ENCODE data around the gene ARHGAP24.

The ARHGAP24 gene

DNA sequence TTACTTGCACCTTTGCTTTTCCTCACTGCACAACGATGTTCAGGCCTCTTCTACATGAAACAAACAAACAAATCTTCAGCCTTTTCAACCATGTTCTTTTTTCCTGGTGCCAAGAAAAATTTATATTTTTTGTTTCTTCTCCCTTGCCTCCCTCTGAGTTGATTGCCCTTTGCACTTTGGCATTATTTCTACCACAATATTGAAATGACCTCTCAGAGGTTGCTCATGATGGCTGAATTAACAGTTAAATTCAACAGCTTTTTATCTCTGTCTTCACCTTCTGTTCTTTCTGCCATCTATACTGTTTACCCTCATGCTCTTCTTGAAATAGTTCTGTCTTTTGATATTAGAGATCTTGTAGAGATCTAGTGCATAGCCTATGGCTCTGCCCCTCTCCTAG, 308.9 kb downstream of the ARHGAP24 start:
- Histone ChIP-seq H3K4me1 (ENCODE audit: control insufficient read depth in 1 of 2, insufficient read depth in 1 of 2, low read depth in 1 of 2, low read length in 1 of 2) (no peaks in the 10 kb centered on the region), H3K27me3 (no peaks in the 10 kb centered on the region), H3K9me3 (no peaks in the 10 kb centered on the region), H3K27ac (no peak overlapping the region), H3K4me3 (ENCODE audit: low read depth in 1 of 2, low read length in 1 of 2) (no peak overlapping the region), H3K36me3 (no peaks in the 10 kb centered on the region)
- TF ChIP-seq, protein P1, sequence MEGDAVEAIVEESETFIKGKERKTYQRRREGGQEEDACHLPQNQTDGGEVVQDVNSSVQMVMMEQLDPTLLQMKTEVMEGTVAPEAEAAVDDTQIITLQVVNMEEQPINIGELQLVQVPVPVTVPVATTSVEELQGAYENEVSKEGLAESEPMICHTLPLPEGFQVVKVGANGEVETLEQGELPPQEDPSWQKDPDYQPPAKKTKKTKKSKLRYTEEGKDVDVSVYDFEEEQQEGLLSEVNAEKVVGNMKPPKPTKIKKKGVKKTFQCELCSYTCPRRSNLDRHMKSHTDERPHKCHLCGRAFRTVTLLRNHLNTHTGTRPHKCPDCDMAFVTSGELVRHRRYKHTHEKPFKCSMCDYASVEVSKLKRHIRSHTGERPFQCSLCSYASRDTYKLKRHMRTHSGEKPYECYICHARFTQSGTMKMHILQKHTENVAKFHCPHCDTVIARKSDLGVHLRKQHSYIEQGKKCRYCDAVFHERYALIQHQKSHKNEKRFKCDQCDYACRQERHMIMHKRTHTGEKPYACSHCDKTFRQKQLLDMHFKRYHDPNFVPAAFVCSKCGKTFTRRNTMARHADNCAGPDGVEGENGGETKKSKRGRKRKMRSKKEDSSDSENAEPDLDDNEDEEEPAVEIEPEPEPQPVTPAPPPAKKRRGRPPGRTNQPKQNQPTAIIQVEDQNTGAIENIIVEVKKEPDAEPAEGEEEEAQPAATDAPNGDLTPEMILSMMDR (IDR thresholded peaks at IDR 0.05): no peak

DNA sequence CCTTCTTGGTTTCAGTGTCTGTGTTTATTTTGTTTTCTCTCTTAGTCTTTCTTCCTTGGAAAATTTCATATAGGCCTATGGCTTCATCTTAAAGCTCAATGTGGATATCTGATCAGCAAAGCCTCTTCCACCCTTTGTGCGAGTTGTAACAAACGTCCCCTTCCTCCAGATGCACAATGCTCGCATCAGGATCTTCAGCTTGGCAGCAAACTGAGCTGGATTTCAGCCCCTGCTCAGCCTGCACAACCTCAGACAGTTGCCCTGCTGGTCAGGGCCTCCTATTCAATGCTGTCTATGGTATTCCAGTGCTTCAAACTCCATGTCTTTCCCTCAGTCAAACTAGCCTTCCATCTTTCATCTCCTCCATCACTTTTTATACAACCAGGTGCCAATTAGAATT, 309.4 kb downstream of the ARHGAP24 start:
- Histone ChIP-seq H3K36me3 (no peaks in the 10 kb centered on the region), H3K4me3 (ENCODE audit: low read depth in 1 of 2, low read length in 1 of 2) (no peak overlapping the region), H3K27ac (no peak overlapping the region), H3K27me3 (no peaks in the 10 kb centered on the region), H3K9me3 (no peaks in the 10 kb centered on the region), H3K4me1 (ENCODE audit: control insufficient read depth in 1 of 2, insufficient read depth in 1 of 2, low read depth in 1 of 2, low read length in 1 of 2) (no peaks in the 10 kb centered on the region)
- TF ChIP-seq, protein P1 (IDR thresholded peaks at IDR 0.05): no peak

DNA sequence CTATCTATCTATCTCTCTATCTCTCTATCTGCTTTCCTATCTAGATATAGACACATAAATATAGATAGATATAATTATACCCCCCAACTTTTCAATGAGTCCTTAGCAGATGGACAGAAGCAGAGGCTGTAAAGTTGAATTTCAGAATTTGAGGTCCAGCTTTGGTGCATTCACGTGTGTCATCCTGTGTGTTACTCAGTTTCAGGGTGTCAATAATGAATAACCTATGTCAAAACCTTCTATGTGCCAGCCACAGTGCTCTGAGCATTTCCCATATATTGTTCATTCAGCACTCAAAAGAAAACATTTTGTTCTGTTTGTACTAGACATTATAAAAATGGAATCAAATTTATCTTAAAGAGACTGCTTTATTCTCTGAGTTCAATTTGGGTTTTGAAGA, 310.0 kb downstream of the ARHGAP24 start:
- no peaks in the 10 kb centered on the region for H3K27me3 ChIP-seq
- no peaks in the 10 kb centered on the region for H3K4me1 ChIP-seq (ENCODE audit: control insufficient read depth in 1 of 2, insufficient read depth in 1 of 2, low read depth in 1 of 2, low read length in 1 of 2)
- no peaks in the 10 kb centered on the region for H3K9me3 ChIP-seq
- no peaks in the 10 kb centered on the region for H3K36me3 ChIP-seq
- TF ChIP-seq, protein P1 (IDR thresholded peaks at IDR 0.05): no peak
- no peak overlapping the region for H3K4me3 ChIP-seq (ENCODE audit: low read depth in 1 of 2, low read length in 1 of 2)
- no peak overlapping the region for H3K27ac ChIP-seq

DNA sequence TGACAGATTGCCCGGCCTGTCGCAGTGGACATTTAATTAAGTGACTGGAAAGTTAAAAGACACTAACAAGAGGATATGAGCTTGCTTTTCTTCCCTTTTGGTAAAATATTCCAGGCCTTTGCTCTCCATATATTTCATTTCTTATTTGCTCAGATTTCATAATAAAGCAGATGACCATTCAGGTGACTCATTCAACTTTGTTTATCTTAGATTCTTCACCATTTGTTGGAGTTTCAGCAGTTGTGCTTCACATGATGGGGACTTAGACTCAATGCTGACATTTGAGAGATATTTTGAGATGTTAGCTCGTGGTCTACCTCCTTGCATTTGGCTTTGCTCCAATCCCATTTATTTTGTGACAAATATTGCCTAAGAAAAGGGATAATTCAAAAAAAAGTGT, 312.2 kb downstream of the ARHGAP24 start:
- no peak overlapping the region for H3K27ac ChIP-seq
- no peaks in the 10 kb centered on the region for H3K27me3 ChIP-seq
- TF ChIP-seq, protein P1 (IDR thresholded peaks at IDR 0.05): no peak
- H3K36me3 ChIP-seq: no peaks in the 10 kb centered on the region
- no peaks in the 10 kb centered on the region for H3K4me1 ChIP-seq (ENCODE audit: control insufficient read depth in 1 of 2, insufficient read depth in 1 of 2, low read depth in 1 of 2, low read length in 1 of 2)
- no peak overlapping the region for H3K4me3 ChIP-seq (ENCODE audit: low read depth in 1 of 2, low read length in 1 of 2)
- H3K9me3 ChIP-seq: no peaks in the 10 kb centered on the region

DNA sequence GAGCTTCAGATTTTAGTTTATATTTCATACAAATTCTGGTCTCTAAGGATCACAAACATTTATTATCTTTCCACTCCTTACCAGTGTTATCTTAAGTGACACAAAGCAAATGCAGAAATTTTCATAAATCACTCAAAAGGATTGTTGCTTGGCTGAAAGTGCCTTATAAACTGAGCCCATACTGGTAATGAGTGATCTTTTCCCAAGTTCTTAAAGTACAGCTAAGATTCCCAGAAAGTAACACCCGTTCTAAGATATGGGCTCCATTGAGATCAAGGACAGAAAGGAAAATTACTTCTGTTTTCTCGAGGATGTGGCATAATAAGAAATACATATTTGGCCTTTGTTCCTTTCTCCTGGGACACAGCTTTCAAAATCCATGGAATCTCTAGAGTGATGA, 313.7 kb downstream of the ARHGAP24 start:
- TF ChIP-seq, protein P1 (IDR thresholded peaks at IDR 0.05): no peak
- no peaks in the 10 kb centered on the region for H3K36me3 ChIP-seq
- H3K27ac ChIP-seq: no peak overlapping the region
- H3K4me3 ChIP-seq (ENCODE audit: low read depth in 1 of 2, low read length in 1 of 2): no peak overlapping the region
- no peaks in the 10 kb centered on the region for H3K27me3 ChIP-seq
- no peaks in the 10 kb centered on the region for H3K9me3 ChIP-seq
- no peaks in the 10 kb centered on the region for H3K4me1 ChIP-seq (ENCODE audit: control insufficient read depth in 1 of 2, insufficient read depth in 1 of 2, low read depth in 1 of 2, low read length in 1 of 2)

DNA sequence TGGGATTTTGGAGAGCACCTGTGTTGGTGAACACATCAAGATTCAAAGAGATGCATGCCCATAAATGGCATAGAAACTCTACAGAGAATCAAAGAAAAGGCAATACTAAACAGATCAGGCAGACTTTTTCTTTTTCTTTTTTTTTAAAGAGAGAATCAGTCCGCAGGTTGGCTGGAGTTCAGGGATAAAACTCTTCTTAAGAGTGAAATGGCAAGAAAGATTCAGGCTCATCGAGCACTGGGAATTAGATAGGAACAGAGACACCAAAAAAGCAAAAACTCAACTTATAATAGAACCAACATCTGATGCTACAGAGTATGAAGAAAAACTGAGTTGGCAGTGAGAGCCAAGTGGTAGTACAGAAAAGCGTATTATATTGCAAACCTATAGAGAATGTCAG, 314.3 kb downstream of the ARHGAP24 start:
- Histone ChIP-seq H3K27me3 (no peaks in the 10 kb centered on the region), H3K4me1 (ENCODE audit: control insufficient read depth in 1 of 2, insufficient read depth in 1 of 2, low read depth in 1 of 2, low read length in 1 of 2) (no peaks in the 10 kb centered on the region), H3K36me3 (no peaks in the 10 kb centered on the region), H3K27ac (no peak overlapping the region), H3K9me3 (no peaks in the 10 kb centered on the region), H3K4me3 (ENCODE audit: low read depth in 1 of 2, low read length in 1 of 2) (no peak overlapping the region)
- TF ChIP-seq, protein P1 (IDR thresholded peaks at IDR 0.05): no peak

Data from neutrophil (primary cell).